Upper lobe of left lung (tissue), 6 donors: ENCODE results near the gene CLN5. TPM values are rescaled to one million over a fixed set of nuclear protein-coding genes. Genes with fewer than 3 reads are reported as not detected.
"Not testable (repeated sequence)": the region's sequence is repeated elsewhere in the genome, so short reads cannot be mapped to it uniquely, and the experiment has no call there.

Experiments
- ATAC-seq, 2 donors: fragments of 200-7000 bp; cut with Tn5 transposase; one replicate each; pipeline ENCODE4 v1.9.1; 2022; ENCODE audit warnings: mild to moderate bottlenecking in 2 of 2, moderate library complexity in 2 of 2; ENCODE audit not compliant: low FRiP score in 2 of 2
- DNase-seq, 2 donors: peaks; one replicate each; pipeline ENCODE4 v3.0.0-alpha.2; 2019 to 2020
- H3K27ac ChIP-seq, 4 donors: fragments of 200-600 bp; sonication (generic); one replicate each; pipeline ENCODE4 v1.5.1; 2016 to 2019
- H3K27me3 ChIP-seq, 4 donors: fragments of 200-600 bp; sonication (generic); one replicate each; pipeline ENCODE4 v1.5.1; 2017 to 2019
- H3K36me3 ChIP-seq, 4 donors: fragments of 200-600 bp; sonication (generic); one replicate each; pipeline ENCODE4 v1.5.1; 2016 to 2019
- H3K4me1 ChIP-seq, 4 donors: fragments of 200-600 bp; sonication (generic); one replicate each; pipeline ENCODE4 v1.5.1; 2018 to 2019
- H3K4me3 ChIP-seq, 4 donors: fragments of 200-600 bp; sonication (generic); one replicate each; pipeline ENCODE4 v1.5.1; 2017 to 2019; ENCODE audit warnings: mild to moderate bottlenecking in 2 of 4, moderate library complexity in 1 of 4
- H3K9me3 ChIP-seq, 4 donors: fragments of 200-600 bp; sonication (generic); one replicate each; pipeline ENCODE4 v1.5.1; 2018 to 2019
- EP300 ChIP-seq, 4 donors: sonication (generic); formaldehyde crosslinking; IDR thresholded peaks; one replicate each; pipeline ENCODE4 v1.5.1; 2017; ENCODE audit warnings: antibody characterized with exemption in 4 of 4, control low read depth in 2 of 4
- POLR2A ChIP-seq, 4 donors: fragments of 450-650 bp; IDR thresholded peaks; one replicate each; pipeline ENCODE4 v1.5.1; 2016 to 2017; ENCODE audit warnings: antibody characterized with exemption in 4 of 4, mild to moderate bottlenecking in 2 of 4
- POLR2AphosphoS5 ChIP-seq, 2 donors: sonication (generic); formaldehyde crosslinking; IDR thresholded peaks; one replicate each; pipeline ENCODE4 v1.5.1; 2017; ENCODE audit warnings: antibody characterized with exemption in 2 of 2
- WGBS, 2 donors: methylation state at CpG; one replicate each; pipeline ENCODE4 v1.1.5; 2017 to 2018; 5-methylcytosine and 5-hydroxymethylcytosine counted together
- total RNA-seq, 6 donors: library from RNA; depleted of rRNA in 4 of 6; stranded (reverse); fragments of >200 nt in 4 of 6; gene quantifications; one replicate each; pipeline versions ENCODE4 v1.1.0 to v1.2.1, GENCODE V29; 2016 to 2021
- TF ChIP-seq, protein P1 (sequence below), 6 experiments: fragments of 450-650 bp in 4 of 6; fragments of 200-600 bp in 2 of 6; sonication (generic) in 2 of 6; IDR thresholded peaks; one replicate each; pipeline ENCODE4 v1.5.1; 2016 to 2019; ENCODE audit warnings: antibody characterized with exemption in 6 of 6
- donor health status: DM: no; HTN: no; CAD: no; lungs with moderate emphysema.
- donor health status: DM: no; HTN: yes; CAD: no; lungs with severe emphysema.

CLN5 gene
- total RNA-seq, 6 donors from 2014 or later = 13.0 to 39.5 (median 25.8) TPM

DNA sequence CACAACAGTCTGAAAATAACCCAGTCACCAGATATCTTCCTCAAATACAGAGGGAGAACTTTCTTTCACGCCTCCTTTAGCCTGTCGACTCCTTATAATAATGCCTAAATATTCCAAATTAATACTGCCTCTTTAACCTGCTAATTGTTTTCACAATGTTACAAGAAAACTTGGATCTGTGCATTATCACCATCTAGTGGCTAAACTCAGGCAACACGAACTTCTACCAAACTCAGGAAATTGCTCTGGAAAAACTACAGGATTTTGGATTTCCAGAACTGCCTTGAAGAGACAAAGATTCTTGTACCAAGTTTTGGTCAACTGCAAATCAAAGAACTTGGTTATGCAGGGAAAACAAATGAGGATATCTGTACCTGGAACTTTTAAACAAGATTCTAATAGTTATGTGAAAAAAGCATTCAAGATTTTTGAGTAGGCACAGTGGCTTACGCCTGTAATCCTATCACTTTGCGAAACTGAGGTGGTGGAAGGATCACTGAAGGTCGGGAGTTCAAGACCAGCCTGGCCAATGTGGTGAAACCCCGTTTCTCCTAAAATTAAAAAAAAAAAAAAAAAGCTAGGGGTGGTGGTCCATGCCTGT lies 10.8 kb downstream of the CLN5 start:
- Histone ChIP-seq H3K9me3 (no peaks in the 10 kb centered on the region), H3K4me1 (peaks cover 15 to 21% (median 18%) of the 10 kb centered on the region in 4 donors), H3K36me3 (peaks cover 3 to 50% (median 12%) of the 10 kb centered on the region in 4 donors), H3K27ac (peak overlapping the region in 2 of 4 donors; percentile 25 to 58), H3K27me3 (no peaks in the 10 kb centered on the region), H3K4me3 (no peak overlapping the region)
- WGBS, 2 donors = 58 to 63% methylated on average over 7 of the region's 7 CpGs
- TF ChIP-seq, protein P1, sequence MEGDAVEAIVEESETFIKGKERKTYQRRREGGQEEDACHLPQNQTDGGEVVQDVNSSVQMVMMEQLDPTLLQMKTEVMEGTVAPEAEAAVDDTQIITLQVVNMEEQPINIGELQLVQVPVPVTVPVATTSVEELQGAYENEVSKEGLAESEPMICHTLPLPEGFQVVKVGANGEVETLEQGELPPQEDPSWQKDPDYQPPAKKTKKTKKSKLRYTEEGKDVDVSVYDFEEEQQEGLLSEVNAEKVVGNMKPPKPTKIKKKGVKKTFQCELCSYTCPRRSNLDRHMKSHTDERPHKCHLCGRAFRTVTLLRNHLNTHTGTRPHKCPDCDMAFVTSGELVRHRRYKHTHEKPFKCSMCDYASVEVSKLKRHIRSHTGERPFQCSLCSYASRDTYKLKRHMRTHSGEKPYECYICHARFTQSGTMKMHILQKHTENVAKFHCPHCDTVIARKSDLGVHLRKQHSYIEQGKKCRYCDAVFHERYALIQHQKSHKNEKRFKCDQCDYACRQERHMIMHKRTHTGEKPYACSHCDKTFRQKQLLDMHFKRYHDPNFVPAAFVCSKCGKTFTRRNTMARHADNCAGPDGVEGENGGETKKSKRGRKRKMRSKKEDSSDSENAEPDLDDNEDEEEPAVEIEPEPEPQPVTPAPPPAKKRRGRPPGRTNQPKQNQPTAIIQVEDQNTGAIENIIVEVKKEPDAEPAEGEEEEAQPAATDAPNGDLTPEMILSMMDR (IDR thresholded peaks at IDR 0.05) = peak; percentile 16 to 52 (median 46)
- TF ChIP-seq POLR2A (IDR thresholded peaks at IDR 0.05) = no peak
- TF ChIP-seq EP300 (IDR thresholded peaks at IDR 0.05) = no peak
- peak in 1 of 2 donors; percentile 63 for ATAC-seq
- DNase-seq = no peak

- H3K9me3 ChIP-seq, H3K27ac ChIP-seq, H3K27me3 ChIP-seq, DNase-seq, ATAC-seq, H3K4me3 ChIP-seq: not testable (repeated sequence)
- 87 to 90% methylated on average over 4 of the region's 4 CpGs for WGBS, 2 donors
- Histone ChIP-seq H3K4me1 (peaks cover 0 to 17% (median 10%) of the 10 kb centered on the region in 4 donors), H3K36me3 (peaks cover 7 to 76% (median 39%) of the 10 kb centered on the region in 4 donors)
These were observed 16.5 kb downstream of the CLN5 start for GRCh38 chr13:77008337-77008736.

- WGBS, 2 donors = 81 to 84% methylated on average over 2 of the region's 2 CpGs
- Histone ChIP-seq H3K9me3 (no peaks in the 10 kb centered on the region), H3K36me3 (peaks cover 14 to 76% (median 44%) of the 10 kb centered on the region in 4 donors), H3K4me1 (peaks cover 0 to 15% (median 10%) of the 10 kb centered on the region in 4 donors), H3K27me3 (no peaks in the 10 kb centered on the region), H3K27ac (no peak overlapping the region), H3K4me3 (no peak overlapping the region)
- no peak for TF ChIP-seq EP300 (IDR thresholded peaks at IDR 0.05)
- TF ChIP-seq POLR2AphosphoS5 (IDR thresholded peaks at IDR 0.05) = no peak
- no peak for TF ChIP-seq POLR2A (IDR thresholded peaks at IDR 0.05)
- TF ChIP-seq, protein P1 (IDR thresholded peaks at IDR 0.05) = no peak
- no peak for ATAC-seq
- DNase-seq = no peak
These were observed 17.1 kb downstream of the CLN5 start for GRCh38 chr13:77009011-77009410.

DNA sequence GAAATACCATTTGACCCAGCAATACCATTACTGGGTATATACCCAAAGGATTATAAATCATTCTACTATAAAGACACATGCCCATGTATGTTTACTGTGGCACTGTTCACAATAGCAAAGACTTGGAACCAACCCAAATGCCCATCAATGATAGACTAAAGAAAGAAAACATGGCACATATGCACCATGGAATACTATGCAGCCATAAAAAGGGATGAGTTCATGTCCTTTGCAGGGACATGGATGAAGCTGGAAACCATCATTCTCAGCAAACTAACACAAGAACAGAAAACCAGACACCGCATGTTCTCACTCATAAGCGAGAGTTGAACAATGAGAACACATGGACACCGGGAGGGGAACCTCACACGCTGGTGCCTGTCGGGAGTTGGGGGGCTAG lies 17.8 kb downstream of the CLN5 start:
- Histone ChIP-seq H3K4me1 (peaks cover 4 to 14% (median 8%) of the 10 kb centered on the region in 4 donors), H3K36me3 (peaks cover 21 to 81% (median 51%) of the 10 kb centered on the region in 4 donors)
- ATAC-seq, H3K4me3 ChIP-seq, H3K27me3 ChIP-seq, H3K27ac ChIP-seq, DNase-seq, H3K9me3 ChIP-seq: not testable (repeated sequence)
- 87 to 100% methylated on average over 5 of the region's 5 CpGs for whole genome bisulfite sequencing, 2 donors

GRCh38 chr13:77013853-77014542 lies 22.1 kb downstream of the CLN5 start:
- WGBS, 2 donors = 81 to 83% methylated on average over 2 of the region's 2 CpGs
- no peaks in the 10 kb centered on the region for H3K27me3 ChIP-seq
- ATAC-seq = no peak
- peaks cover 25 to 91% (median 59%) of the 10 kb centered on the region in 4 donors for H3K36me3 ChIP-seq
- peaks cover 10 to 28% (median 12%) of the 10 kb centered on the region in 4 donors for H3K4me1 ChIP-seq
- H3K4me3 ChIP-seq = no peak overlapping the region
- TF ChIP-seq POLR2A (IDR thresholded peaks at IDR 0.05) (no peak), EP300 (IDR thresholded peaks at IDR 0.05) (no peak), POLR2AphosphoS5 (IDR thresholded peaks at IDR 0.05) (no peak)
- TF ChIP-seq, protein P1 (IDR thresholded peaks at IDR 0.05) = no peak
- H3K9me3 ChIP-seq = no peaks in the 10 kb centered on the region
- no peak overlapping the region for H3K27ac ChIP-seq
- no peak for DNase-seq
